GM18502 (cell line): ENCODE data around the gene DIAPH3.
"Not testable (repeated sequence)": the region's sequence is repeated elsewhere in the genome, so short reads cannot be mapped to it uniquely, and the experiment has no call there.

Experiments
- ATAC-seq: cut with Tn5 transposase; IDR thresholded peaks from one replicate; pipeline ENCODE4 v1.9.1; 2021; ENCODE audit warnings: mild to moderate bottlenecking; ENCODE audit not compliant: unreplicated experiment, poor library complexity

DIAPH3 gene

DNA sequence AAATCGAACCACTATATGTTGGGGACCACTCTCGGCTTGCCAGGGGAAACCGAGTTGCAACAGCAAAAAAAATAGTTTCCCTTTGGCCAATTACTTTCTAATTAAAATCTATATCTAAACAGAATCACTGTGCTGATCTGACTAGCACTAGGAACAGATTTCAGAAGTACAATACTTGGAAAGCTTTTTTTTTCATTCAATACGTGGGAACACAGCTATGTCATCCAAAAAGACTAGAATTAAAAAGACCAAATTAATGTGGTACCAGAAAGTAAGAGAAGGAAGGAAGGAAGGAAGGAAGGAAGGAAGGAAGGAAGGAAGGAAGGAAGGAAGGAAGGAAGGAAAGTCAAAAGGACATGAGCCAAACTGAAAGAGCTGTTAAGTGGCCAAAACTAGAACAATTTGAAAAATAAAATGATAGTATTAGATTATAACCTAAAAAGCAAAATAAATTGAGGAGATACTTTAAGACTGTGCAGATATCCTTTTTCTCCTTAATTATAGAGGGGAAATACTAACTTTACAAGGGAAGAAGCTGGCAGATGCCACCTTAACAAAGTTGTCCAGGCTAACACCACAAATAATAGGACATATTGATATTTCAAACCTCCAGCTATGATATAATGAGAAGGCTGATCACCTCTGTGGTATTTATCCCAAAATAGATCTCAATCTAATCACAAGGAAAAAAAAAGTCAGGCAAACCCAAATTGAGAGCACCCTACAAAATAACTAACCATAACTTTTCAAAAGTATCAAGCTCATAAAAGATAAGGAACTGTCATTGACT is 63.9 kb downstream of the DIAPH3 start:
- no peak for ATAC-seq

DNA sequence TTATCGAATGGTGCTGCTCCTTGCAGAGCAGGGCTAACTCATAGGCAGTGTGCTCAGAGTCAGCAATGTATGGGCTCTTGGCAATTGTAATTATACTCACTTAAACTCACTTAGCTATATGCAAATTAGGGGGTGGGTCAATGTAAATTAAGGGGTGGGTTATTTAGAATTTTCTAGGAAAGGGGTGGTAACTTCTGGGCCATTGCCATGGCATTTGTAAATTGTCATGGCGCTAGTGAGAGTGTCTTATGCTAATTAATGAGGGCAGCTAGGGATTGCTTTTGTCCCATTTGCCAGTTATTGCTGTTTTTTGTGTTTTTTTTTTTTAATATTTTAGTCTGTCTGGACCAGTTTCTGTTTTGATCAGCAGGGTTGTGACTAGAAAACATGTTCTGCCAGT is 68.4 kb downstream of the DIAPH3 start:
- ATAC-seq, result no peak

DNA sequence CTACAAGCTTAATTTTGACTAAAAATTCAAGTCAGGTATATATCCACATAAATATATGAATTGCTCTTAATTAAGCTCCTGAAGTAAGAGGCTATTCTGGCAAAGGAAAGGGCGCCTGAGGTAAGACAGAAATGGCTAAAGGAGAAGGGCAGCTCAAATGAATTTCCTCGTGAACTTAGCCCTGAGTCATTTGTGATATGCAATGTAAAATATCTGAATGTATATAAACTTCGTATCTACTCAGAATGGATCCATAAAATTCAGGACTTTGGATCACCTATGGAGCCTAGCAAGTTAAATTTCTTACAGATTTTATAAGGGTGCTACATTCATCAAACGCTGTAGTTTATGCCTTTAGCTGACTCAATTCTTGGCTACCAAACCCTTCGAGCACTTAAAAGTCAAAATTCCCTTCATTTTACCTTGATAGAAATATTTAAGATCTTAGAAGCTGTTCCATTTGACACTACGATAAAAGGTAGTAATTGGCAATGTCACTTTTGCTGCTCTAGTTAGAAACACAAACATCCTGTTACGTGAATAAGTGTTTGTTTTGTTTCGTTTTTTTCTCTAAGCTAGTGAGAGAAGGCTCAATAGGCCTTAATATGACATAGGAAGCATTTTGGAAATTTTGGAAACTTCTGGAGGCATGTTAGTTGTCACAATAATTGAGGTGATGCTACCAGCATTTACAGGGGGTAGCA is 69.2 kb downstream of the DIAPH3 start:
- ATAC-seq, result no peak

DNA sequence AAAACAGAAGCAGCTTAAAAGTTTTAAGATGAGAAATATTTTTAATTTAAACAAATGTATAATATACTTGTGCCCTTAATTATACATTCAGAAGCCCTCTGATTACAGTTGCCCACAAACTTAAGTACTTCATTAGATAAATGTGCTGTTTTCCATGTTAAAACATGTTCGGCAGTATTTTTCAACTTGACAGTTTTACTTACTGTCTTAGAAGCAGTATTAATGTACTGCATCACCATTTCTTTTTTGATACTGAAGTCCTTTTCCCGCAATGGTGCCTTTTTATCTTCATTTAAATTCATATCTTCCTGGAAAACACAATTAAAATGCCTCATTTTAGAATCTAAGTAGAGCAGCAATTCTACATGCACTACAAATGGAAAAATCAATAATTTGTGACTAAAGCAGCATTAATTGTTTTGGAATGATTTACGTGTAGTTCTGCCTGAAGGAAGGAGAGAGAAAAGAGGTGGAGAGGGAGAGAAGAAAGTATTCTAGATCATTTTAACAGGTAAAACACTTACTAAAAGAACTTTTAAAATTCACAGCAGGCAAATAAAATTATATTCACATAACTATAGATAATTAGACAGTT is 70.2 kb downstream of the DIAPH3 start:
- ATAC-seq, result no peak

DNA sequence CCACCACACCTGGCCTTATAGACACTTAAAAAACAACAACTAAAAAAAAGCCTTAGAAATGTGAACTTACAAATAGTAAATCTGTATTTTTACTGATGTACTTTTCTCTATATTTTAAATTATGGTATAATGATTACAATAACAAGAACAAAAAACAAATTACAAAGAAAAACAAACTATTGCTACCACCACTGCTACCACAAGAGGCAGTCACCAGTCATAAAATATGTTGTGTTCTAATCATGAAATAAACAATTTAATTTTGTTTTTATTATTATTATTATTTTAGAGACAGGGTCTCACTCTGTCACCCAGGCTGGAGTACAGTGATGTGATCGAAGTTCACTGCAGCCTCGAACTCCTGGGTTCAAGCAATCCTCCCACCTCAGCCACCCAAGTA is 72.2 kb downstream of the DIAPH3 start:
- ATAC-seq, result no peak

DNA sequence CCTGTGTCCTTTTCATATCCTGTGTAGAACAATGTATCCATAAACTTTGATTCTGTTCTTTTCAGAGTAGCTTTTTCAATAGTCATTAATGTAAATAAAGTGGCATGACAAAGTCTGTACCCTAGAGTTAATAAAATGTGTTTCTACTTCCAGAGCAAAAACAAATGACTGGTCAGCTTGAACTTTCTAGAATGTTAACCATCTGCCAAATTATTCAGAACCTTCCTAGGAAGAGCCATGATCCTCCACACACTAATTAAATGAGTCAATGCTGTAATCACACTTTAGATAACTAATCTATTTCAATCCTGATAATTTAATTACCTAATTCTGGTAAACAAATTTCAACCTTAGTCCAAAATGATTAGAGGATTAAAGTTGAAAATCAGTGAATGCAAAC is 73.2 kb downstream of the DIAPH3 start:
- no peak for ATAC-seq

DNA sequence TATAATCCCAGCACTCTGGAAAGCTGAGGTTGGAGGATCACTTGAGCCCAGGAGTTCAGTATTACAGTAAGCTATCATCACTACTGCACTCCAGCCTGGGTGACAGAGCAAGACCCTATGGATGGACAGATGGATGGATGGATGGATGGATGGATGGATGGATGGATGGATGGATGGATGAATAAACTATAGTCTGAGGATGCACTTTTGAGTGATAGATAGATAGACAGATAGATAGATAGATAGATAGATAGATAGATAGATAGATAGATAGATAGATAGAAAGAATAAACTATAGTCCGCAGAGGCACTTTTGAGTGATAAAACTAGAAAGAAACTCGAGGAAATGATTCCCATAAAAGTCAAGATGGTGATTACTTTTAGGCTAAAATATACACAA is 79.9 kb downstream of the DIAPH3 start:
- ATAC-seq, result not testable (repeated sequence)

DNA sequence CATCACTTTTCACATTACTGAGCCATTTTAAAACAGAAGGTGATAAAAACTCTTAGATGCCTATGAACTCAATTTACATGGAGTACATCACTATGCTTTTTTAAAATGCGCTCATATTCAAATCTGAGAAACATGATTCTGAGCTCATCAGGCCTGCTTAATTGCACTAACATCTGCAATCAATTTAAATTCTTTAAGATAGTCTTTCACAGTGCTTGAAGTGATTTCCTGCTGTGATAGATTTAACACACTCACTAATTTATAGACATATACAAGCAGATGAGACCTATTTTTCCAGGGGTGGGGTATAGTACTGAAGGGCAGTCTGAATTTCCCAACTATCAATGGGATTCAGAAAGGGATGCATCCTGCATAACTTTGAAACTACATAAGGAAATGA is 82.9 kb downstream of the DIAPH3 start:
- ATAC-seq, result no peak

DNA sequence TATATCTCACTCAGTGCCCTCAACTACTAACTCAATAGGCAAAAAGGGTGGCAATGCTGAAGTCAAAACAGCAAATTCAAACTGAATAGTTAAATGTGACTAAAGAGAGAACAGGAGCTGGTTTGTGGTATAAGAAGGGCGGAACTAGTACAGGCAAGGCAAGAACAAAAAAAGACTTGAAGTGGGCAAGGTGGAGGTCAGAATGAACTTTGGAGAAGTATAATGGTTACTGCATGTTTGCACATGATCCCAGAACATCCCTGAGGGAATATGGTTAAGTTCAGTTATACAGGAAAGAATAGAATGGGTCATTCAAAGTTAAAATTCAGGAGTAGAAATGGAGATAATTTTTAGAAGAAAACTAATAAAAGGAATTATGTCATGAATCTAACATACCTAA is 85.5 kb downstream of the DIAPH3 start:
- no peak for ATAC-seq

DNA sequence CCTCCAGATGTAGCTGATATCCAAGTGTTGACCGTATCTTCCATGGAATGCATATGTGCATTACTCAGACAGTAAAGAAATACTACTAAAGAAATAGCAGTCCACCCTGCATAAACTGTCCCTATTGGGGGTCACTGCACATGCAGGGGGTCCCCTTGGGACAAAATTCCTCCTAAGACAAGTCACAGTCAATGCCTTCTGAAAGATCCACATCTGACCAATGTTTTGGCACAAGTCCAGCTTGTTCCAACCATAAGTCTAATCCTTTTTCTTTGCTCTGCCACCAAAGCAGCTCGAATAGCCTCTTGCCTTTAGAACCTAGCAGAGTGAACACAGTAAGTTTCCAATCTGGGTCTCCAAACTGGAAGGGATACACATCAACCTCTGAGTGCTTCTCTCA is 87.9 kb downstream of the DIAPH3 start:
- no peak for ATAC-seq

DNA sequence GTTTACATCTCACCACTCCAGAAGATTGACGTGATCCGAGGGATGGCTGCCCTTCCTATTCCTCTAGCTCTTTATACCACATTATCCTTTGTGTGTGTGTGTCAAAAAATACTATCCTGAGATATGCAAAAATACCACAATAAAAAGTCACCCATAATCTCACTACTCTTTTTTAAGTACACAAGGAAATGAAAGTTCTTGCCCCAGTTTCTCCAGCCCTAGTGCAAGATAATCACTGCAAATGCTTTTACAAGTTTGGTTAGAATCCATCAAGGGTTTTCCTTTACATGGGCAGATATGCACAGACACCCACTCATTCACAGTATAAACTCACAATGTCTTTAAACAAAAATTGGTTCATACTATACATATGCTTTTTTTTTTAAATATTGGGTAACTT is 89.3 kb downstream of the DIAPH3 start:
- ATAC-seq, result peak; percentile 50

DNA sequence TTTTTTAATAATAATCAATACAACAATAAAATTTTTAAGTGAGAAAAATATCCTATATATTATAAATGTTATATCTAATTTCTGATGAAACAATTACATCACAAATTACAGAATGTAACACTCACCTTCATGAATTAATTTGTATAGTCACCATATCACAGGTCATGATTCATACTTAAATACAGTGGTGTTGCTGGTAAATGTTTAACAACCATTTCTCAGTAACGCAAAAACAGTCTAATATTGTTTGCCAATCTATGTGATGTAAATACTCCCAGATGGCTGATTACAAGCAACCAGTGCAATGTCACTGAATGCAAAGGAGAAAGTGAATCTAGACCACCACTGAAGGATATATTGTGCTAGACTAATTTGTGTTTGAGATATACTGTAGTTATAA is 97.5 kb downstream of the DIAPH3 start:
- no peak for ATAC-seq

DNA sequence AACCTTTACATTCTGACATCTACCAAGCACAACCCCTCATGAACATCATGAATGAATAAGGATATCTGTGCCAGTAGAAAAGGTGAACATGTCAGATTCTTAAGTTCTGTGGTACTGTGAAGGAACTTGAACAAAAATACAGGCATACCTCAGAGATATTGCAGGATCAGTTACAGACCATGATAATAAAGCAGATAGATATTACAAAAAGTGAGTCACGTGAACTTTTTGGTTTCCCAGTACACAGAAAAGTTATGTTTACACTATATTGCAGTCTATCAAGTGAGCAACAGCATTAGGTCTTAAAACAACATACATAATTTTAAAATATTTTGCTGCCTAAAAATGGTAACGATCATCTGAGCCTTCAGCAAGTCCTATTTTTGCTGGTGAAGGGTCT is 101.2 kb downstream of the DIAPH3 start:
- no peak for ATAC-seq

DNA sequence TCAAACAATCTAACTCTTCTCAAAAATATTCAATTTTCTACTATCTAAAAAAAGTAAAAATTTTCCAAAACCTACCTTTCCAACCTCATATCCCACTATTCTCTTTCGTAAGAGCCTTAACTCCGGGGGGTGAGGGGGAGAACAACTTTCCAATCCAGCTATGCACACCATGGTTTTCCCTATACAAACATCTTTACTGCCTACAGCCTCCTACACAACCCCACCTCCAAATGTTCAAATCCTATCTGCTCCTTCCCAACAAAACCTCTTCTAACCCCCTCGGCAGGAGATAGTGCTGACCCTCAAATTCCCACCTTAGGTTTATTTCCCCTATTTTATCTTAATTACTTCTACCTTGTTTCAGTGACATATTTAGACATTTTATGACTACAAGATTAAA is 102.0 kb downstream of the DIAPH3 start:
- no peak for ATAC-seq

DNA sequence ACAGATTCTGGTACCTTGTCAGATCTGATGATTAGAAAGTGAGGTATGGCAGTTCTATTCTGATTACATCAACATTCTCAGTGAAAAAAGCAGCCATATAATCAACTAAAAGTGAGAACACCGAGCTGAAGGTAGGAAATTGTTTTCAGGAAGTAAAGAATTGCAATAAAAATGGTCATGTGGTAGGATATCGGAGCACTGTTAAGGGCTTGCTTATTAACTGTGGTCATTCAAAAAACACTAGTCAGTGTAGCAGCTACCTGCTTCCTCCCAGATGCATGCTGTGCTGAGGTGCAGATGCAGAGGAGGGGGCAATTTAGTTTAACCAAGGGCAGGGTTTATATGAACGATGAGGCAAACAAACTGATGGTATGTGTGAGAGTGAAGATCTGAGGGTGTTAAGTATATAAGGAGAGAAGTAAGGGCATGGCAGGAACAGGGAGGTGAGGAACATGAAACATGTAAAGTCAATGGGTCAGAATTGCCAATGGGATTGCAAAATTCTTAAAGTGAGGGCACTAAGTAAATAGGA is 111.9 kb downstream of the DIAPH3 start:
- ATAC-seq, result no peak

DNA sequence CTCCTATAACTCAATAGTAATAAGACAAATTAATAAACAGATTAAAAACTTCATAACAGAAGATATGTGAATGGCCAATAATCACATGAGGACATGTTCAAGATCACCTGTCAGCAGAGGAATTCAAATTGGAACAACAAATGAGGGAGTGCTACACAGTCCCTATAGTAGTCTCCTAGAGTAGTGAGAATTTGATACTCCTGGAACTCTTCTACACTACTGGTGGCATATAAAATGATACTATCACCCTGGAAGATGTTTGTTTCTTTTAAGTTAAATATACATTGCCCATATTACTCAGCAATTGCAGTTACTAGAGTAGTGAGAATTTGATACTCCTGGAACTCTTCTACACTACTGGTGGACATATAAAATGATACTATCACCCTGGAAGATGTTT is 115.4 kb downstream of the DIAPH3 start:
- ATAC-seq, result not testable (repeated sequence)

DNA sequence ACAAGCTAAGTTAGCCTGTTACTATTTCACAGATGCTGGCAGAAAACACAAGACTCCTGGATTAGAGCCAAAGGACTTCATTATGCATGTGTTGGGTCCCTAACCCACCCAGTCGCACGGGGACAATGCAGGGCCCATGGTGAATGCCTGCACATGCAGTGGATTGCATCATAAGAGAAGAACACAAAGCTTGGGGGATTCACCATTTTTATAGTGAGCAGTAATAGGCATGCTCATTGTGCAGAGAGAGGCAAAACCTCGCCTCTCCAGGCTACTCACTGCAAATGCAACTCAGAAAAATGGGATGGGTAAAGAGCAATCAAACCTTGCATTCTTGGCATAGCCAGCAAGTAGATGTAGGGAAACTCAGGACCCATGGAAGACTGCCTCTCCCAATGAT is 115.8 kb downstream of the DIAPH3 start:
- no peak for ATAC-seq

DNA sequence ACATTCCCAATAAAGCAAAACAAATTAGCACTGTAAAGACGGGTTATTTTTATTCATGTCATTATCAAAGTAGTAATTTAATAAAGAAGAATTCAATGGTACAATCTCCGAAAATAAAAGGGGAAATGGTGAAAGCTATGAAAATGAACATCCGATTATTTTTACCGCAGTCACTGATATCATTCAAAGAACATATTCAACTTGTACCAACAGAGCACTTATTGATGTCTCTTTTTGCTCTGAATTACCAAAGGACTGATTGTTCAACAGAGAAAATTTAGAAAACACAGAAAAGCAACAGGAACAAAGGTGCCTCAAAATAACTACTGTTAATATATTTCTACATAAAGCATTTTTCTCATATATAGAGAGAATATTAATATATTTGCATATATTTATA is 119.4 kb downstream of the DIAPH3 start:
- ATAC-seq, result no peak

DNA sequence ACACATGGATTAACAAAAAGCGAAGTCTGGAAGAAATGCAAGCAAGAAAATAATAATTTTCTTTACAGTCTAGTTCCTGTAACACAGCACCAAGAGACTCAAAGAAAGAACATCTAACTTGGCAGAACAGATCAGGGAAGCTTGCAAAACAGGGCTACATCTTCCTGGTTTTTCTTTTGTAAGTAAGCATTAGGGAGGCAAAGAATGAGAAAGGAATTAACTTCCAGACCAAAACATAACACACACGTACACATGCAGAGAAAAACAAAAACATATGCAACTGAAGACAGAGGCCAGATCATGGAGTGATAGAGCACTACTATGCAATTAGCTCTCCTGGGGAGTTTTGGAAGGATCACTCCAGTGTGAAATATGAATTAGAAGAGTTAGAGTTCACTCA is 120.5 kb downstream of the DIAPH3 start:
- ATAC-seq, result no peak

DNA sequence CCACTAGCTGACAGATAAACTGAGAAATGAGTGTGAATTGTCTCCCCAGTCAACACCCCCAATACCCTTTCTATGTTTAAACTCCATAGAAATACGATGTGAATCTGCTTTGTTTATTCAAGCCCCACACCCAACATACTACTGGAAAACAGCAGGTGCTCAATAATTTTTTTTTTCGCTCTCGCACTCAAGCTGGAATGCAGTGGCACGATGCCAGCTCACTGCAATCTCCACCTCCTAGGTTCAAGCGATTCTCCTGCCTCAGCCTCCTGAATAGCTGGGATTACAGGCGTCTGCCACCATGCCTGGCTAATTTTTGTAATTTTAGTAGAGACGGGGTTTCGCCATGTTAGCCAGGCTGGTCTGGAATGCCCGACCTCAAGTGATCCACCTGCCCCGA is 123.1 kb downstream of the DIAPH3 start:
- not testable (repeated sequence) for ATAC-seq

DNA sequence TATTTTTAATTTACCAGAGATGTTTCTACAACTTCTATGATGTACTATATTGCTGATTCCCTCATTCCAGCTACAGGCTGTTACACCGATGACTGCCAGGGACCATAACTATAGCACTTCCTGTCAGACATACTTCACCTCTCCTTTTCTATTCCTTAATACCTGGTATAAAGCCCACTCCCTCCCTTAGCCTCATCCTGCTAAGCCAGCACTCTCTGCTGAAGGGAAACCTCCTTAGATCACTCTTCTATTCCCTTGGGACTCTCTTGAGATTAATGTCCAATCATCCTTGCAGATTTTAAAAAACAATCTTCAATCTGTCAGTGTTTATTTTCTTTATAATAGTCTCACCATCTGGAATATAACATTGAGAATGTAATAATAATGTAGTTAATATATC is 127.9 kb downstream of the DIAPH3 start:
- ATAC-seq, result no peak
